Measurements from ENCODE around the gene CORO1C.

DNA sequence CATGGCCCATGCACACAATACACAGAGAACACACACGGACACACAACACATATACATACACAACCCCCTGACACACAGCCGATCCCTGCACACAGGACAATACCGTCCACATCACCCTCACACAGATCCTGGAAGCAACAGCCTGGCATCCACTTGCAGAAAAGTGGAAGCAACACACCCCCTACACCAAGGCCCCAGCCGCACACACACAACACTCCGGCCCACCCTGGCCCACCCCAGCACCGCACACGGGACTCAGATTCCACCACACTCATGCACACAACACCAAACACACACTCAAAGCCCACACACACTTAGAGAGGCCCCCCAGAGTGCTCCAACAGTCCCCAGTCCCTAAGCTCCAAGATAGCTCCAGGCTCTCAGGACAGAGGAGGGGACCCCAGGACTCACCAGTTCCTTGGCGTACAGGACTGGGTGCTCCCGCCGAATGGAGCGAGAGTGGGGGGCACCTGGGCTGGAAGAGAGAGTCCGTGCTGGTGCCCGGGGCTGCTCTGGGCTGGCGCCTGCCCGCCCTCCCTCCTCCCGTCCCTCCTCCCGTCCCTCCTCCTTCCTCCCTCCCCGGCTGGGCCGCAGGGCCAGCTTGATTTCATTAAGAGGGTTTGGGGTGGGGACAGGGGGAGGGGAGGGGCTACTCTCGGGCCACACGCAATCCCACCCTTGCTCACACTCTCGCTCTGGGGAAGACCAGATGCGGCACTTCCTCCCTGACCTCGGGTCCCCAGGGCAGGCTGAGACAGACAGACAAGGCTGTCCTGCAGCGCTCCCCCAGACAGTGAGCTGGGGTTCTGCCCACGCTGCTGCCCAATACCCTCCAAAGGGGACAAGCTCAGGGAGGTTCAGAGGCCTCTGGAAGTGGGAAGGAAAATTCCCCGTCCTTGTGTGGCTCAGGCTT lies 133.5 kb downstream of the CORO1C start, which contains the start of gene TMEM119:
- TF ChIP-seq CTCF (IDR thresholded peaks at IDR 0.05 in 8 of 11, conservative IDR thresholded peaks at IDR 0.05 in 3 of 11) (no peak), POLR2AphosphoS5 (IDR thresholded peaks at IDR 0.05) (peak in 1 of 3 donors; percentile 35)

Measured in spleen (tissue), 7 donors.